Thoracic aorta endothelial cell (primary cell): ENCODE data around the gene PRRT2. TPM values are rescaled to one million over a fixed set of nuclear protein-coding genes. Genes with fewer than 3 reads are reported as not detected.

ENCODE experiments used
- small RNA-seq: library from RNA; depleted of rRNA; stranded (forward); fragments of <200 nt; gene quantifications from one replicate; pipeline ENCODE3, GENCODE V24; 2012
- total RNA-seq: library from RNA; depleted of rRNA; stranded (reverse); fragments of >200 nt; gene quantifications from 2 replicates; pipeline ENCODE4 v1.2.3, GENCODE V29; 2012

PRRT2 gene
- total RNA-seq: 1.3 and 1.8 TPM in 2 replicates

GRCh38 chr16:29811896-29812665 lies at the start of gene PRRT2:
PRRT2 (plus strand) TSS chr16:29812193; CDS start chr16:29813055, 862 bp downstream.

GRCh38 chr16:29777576-29778350 lies 34.2 kb upstream of the PRRT2 start, which contains the start of gene ZG16:
ZG16 (plus strand) TSS chr16:29778256; CDS start chr16:29779267, 1,011 bp downstream.

GRCh38 chr16:29790183-29790948 lies 21.6 kb upstream of the PRRT2 start, which contains the start of gene KIF22:
KIF22 (plus strand) TSS chr16:29790751; CDS start chr16:29790760, 9 bp downstream.

GRCh38 chr16:29806099-29806579 lies 5.9 kb upstream of the PRRT2 start, which contains the start of gene MAZ:
MAZ (plus strand) TSS chr16:29806529; CDS start chr16:29806702, 173 bp downstream.

GRCh38 chr16:29815793-29816693 lies 4.0 kb downstream of the PRRT2 start, which contains the start of gene PAGR1:
PAGR1 (plus strand) TSS chr16:29816152; CDS start chr16:29816526, 374 bp downstream.

GRCh38 chr16:29820271-29820701 lies 8.3 kb downstream of the PRRT2 start, which contains the start of gene MVP:
MVP (plus strand) TSS chr16:29820462; CDS start chr16:29830550, 10,088 bp downstream.

GRCh38 chr16:29862884-29863668 lies 51.1 kb downstream of the PRRT2 start, which contains the start of gene CDIPT:
CDIPT (minus strand) TSS chr16:29863226; CDS start chr16:29862857, 369 bp downstream.

Small RNA genes within 50 kb of the gene (small RNA-seq; reads per million reads assigned to genes)
- gene AC009133.6 (not detected), gene AC120114.4 (not detected)

Other genes starting within 250 kb of the PRRT2 start
- not detected in 2 replicates for gene SPN, start 148.9 kb upstream of the PRRT2 start, total RNA-seq
- gene QPRT, start 133.0 kb upstream of the PRRT2 start, total RNA-seq: 0.07 TPM in 1 of 2 replicates, not detected in the other
- not detected in 2 replicates for gene C16orf54, start 66.2 kb upstream of the PRRT2 start, total RNA-seq
- gene ZG16, start 33.9 kb upstream of the PRRT2 start, total RNA-seq: not detected in 2 replicates
- gene KIF22, start 21.4 kb upstream of the PRRT2 start, total RNA-seq: 58.8 and 85.1 TPM in 2 replicates
- 191 and 192 TPM in 2 replicates for gene MAZ, start 5.7 kb upstream of the PRRT2 start, total RNA-seq
- 25.6 and 26.3 TPM in 2 replicates for gene PAGR1, start 4.0 kb downstream of the PRRT2 start, total RNA-seq
- gene MVP, start 8.3 kb downstream of the PRRT2 start, total RNA-seq: 153 and 184 TPM in 2 replicates
- gene CDIPT, start 51.0 kb downstream of the PRRT2 start, total RNA-seq: 52.1 and 73.6 TPM in 2 replicates
- 1.2 and 1.4 TPM in 2 replicates for gene SEZ6L2, start 87.4 kb downstream of the PRRT2 start, total RNA-seq
- 0.93 TPM in 2 replicates for gene ASPHD1, start 88.3 kb downstream of the PRRT2 start, total RNA-seq
- 10.5 and 11.6 TPM in 2 replicates for gene KCTD13, start 114.0 kb downstream of the PRRT2 start, total RNA-seq
- 55.5 and 59.8 TPM in 2 replicates for gene TMEM219, start 149.9 kb downstream of the PRRT2 start, total RNA-seq
- gene TAOK2, start 161.7 kb downstream of the PRRT2 start, total RNA-seq: 91.9 and 96.3 TPM in 2 replicates
- gene HIRIP3, start 183.4 kb downstream of the PRRT2 start, total RNA-seq: 7.3 and 8.1 TPM in 2 replicates
- 37.9 and 42.9 TPM in 2 replicates for gene INO80E, start 184.0 kb downstream of the PRRT2 start, total RNA-seq
- gene DOC2A, start 198.8 kb downstream of the PRRT2 start, total RNA-seq: 0.13 and 0.22 TPM in 2 replicates
- not detected in 2 replicates for gene C16orf92, start 211.0 kb downstream of the PRRT2 start, total RNA-seq
- 0.07 and 0.13 TPM in 2 replicates for gene TLCD3B, start 219.1 kb downstream of the PRRT2 start, total RNA-seq